ENCODE results near the gene NUDT1.

GRCh38 chr7:2209146-2209960 is 32.7 kb upstream of the NUDT1 start:
- TF ChIP-seq, protein P1, sequence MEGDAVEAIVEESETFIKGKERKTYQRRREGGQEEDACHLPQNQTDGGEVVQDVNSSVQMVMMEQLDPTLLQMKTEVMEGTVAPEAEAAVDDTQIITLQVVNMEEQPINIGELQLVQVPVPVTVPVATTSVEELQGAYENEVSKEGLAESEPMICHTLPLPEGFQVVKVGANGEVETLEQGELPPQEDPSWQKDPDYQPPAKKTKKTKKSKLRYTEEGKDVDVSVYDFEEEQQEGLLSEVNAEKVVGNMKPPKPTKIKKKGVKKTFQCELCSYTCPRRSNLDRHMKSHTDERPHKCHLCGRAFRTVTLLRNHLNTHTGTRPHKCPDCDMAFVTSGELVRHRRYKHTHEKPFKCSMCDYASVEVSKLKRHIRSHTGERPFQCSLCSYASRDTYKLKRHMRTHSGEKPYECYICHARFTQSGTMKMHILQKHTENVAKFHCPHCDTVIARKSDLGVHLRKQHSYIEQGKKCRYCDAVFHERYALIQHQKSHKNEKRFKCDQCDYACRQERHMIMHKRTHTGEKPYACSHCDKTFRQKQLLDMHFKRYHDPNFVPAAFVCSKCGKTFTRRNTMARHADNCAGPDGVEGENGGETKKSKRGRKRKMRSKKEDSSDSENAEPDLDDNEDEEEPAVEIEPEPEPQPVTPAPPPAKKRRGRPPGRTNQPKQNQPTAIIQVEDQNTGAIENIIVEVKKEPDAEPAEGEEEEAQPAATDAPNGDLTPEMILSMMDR (conservative IDR thresholded peaks at IDR 0.05 in 1 of 2, IDR thresholded peaks at IDR 0.05 in 1 of 2; ENCODE audit: extremely low read depth in 1 of 2, insufficient read depth in 1 of 2, low read depth in 1 of 2, low read length in 2 of 2): peak; percentile 61 to 75
- no peak for TF ChIP-seq EZH2 (IDR thresholded peaks at IDR 0.05; ENCODE audit: borderline replicate concordance, low read length)

Data from mammary epithelial cell (primary cell).